ENCODE measurements around the gene MICAL2. TPM values are rescaled to one million over a fixed set of nuclear protein-coding genes. Genes with fewer than 3 reads are reported as not detected.

MICAL2 gene
- total RNA-seq, 1 experiment from 2014 or later = 191 TPM

DNA sequence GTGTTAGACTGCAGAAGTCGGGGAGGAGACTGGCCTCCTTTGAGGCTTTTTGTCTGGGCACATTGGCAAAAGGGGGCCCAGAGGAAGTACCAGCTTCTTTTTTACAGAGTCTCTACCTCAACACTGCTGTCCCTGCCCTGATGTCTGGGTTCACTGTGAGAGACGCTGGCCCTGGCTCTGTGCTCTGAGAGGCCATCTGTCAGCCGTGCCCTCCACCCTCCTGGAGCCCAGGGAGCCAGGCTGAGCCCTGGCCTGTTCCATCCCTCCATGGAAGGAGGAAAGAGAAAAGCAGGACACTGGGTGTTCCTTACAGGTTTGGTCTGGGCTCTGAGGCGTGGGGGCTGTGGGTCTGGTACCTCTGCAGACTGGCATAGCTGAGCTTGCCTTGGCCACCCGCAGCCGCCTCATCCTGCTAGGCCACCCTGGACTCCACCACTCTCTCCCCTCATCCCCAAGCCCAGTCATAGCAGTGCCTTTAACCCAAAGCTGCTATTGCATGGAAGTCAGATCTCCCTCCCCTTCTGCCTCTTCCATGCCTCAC, 161.5 kb downstream of the MICAL2 start:
- Mint-ChIP-seq H3K36me3 (ENCODE audit: insufficient read depth, unreplicated experiment) (peaks cover 5% of the 10 kb centered on the region), H3K27ac (ENCODE audit: unreplicated experiment) (no peak overlapping the region), H3K4me3 (ENCODE audit: low read depth, unreplicated experiment) (no peak overlapping the region), H3K4me1 (ENCODE audit: low read depth, unreplicated experiment) (no peaks in the 10 kb centered on the region), H3K27me3 (ENCODE audit: unreplicated experiment) (no peaks in the 10 kb centered on the region), H3K9me3 (ENCODE audit: low read depth, unreplicated experiment) (no peaks in the 10 kb centered on the region)
- intact Hi-C loops (cut with micrococcal nuclease; ENCODE audit: unreplicated experiment) = no loop called here
- CTCF ChIA-PET = no interaction called here
- no TSS peak for BruUV-seq (replicated peaks)
- DNase-seq = no peak
- no peak for TF ChIP-seq CTCF (IDR thresholded peaks at IDR 0.05; ENCODE audit: unreplicated experiment)

DNA sequence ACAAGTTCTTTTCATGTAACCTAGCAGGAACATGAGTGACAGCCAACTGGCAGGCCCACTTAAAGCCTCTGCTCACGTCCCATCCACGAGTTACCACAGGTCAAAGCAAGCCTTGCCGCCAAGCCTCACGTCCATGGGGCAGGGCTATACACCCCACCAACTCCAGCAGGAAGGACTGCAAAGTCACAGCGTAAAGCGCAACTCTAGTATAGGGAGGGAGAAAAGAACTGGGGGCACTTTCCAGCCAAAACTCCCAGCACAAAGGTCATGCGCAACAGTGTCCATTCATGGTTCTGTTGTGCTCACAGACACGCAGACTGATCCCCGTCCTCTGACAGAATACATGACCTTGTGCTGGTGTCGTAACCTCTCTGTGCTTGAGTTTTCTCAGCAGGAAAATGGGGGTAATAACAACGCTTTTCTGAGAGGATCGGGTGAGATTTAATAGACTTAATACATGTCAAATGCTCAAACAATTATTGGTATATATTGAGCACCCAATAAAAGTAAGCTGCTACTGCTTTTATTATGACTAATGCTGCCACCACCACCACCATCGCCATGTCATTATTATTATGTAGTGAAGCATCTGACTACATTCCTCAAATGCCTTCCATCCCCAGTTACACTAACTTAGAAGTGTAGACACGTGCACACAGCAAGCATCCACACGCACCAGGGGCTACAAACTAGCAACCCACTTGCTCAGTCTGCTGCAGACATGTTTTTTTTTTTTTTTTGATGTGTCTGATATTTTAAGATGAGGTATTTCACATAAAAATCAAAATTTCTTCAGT, 162.6 kb downstream of the MICAL2 start:
- Mint-ChIP-seq H3K9me3 (ENCODE audit: low read depth, unreplicated experiment) (no peaks in the 10 kb centered on the region), H3K4me1 (ENCODE audit: low read depth, unreplicated experiment) (no peaks in the 10 kb centered on the region), H3K27ac (ENCODE audit: unreplicated experiment) (no peak overlapping the region), H3K4me3 (ENCODE audit: low read depth, unreplicated experiment) (no peak overlapping the region), H3K36me3 (ENCODE audit: insufficient read depth, unreplicated experiment) (peaks cover 5% of the 10 kb centered on the region), H3K27me3 (ENCODE audit: unreplicated experiment) (no peaks in the 10 kb centered on the region)
- intact Hi-C loops (cut with micrococcal nuclease; ENCODE audit: unreplicated experiment) = no loop called here
- no peak for TF ChIP-seq CTCF (IDR thresholded peaks at IDR 0.05; ENCODE audit: unreplicated experiment)
- DNase-seq = no peak
- no TSS peak for BruUV-seq (replicated peaks)
- CTCF ChIA-PET = interaction anchor here (0.7 kb wide), 1 partner anchor 89 kb away, joined by 3 read pairs; no protein-coding TSS in a partner anchor

GRCh38 chr11:12273618-12273995, 163.2 kb downstream of the MICAL2 start:
- intact Hi-C loops (cut with micrococcal nuclease; ENCODE audit: unreplicated experiment) = no loop called here
- no TSS peak for BruUV-seq (replicated peaks)
- Mint-ChIP-seq H3K9me3 (ENCODE audit: low read depth, unreplicated experiment) (no peaks in the 10 kb centered on the region), H3K27me3 (ENCODE audit: unreplicated experiment) (no peaks in the 10 kb centered on the region), H3K36me3 (ENCODE audit: insufficient read depth, unreplicated experiment) (peaks cover 6% of the 10 kb centered on the region), H3K4me3 (ENCODE audit: low read depth, unreplicated experiment) (no peak overlapping the region), H3K27ac (ENCODE audit: unreplicated experiment) (no peak overlapping the region), H3K4me1 (ENCODE audit: low read depth, unreplicated experiment) (peaks cover 1% of the 10 kb centered on the region)
- no peak for DNase-seq
- CTCF ChIA-PET = interaction anchor here (0.7 kb wide), 1 partner anchor 90 kb away, joined by 3 read pairs; no protein-coding TSS in a partner anchor
- no peak for TF ChIP-seq CTCF (IDR thresholded peaks at IDR 0.05; ENCODE audit: unreplicated experiment)

DNA sequence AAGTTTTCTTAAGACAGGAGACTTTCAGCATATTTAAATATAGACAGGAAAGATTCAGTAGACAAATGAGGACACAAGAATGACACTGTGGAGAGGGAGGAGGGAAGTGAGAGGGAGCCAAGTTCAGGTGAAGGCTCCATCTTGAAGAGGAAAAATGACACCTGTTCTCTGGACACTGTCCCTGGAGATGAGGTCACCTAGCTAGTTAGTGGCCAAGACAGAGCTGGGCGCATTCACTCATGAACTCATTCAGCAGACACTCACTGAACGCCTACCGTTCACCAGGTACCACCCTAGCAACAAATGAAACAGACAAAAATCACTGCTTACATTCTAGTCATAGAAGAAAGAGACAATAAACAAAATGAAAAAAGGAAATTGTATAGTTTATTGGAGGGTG, 163.7 kb downstream of the MICAL2 start:
- TF ChIP-seq CTCF (IDR thresholded peaks at IDR 0.05; ENCODE audit: unreplicated experiment) = no peak
- H3K27ac Mint-ChIP-seq (ENCODE audit: unreplicated experiment) = no peak overlapping the region
- BruUV-seq (replicated peaks) = no TSS peak
- H3K27me3 Mint-ChIP-seq (ENCODE audit: unreplicated experiment) = no peaks in the 10 kb centered on the region
- no peaks in the 10 kb centered on the region for H3K9me3 Mint-ChIP-seq (ENCODE audit: low read depth, unreplicated experiment)
- intact Hi-C loops (cut with micrococcal nuclease; ENCODE audit: unreplicated experiment) = no loop called here
- DNase-seq = no peak
- H3K36me3 Mint-ChIP-seq (ENCODE audit: insufficient read depth, unreplicated experiment) = peaks cover 9% of the 10 kb centered on the region
- H3K4me3 Mint-ChIP-seq (ENCODE audit: low read depth, unreplicated experiment) = no peak overlapping the region
- H3K4me1 Mint-ChIP-seq (ENCODE audit: low read depth, unreplicated experiment) = peaks cover 6% of the 10 kb centered on the region
- CTCF ChIA-PET = interaction anchor here (0.7 kb wide), 1 partner anchor 90 kb away, joined by 3 read pairs; no protein-coding TSS in a partner anchor
